GM21723 (cell line): ENCODE data around the gene SYNGR3.
"Not testable (repeated sequence)": the region's sequence is repeated elsewhere in the genome, so short reads cannot be mapped to it uniquely, and the experiment has no call there.

Source experiments
- ATAC-seq: cut with Tn5 transposase; IDR thresholded peaks from one replicate; pipeline ENCODE4 v1.9.1; 2021; ENCODE audit warnings: mild to moderate bottlenecking, moderate library complexity; ENCODE audit not compliant: unreplicated experiment

The SYNGR3 gene

GRCh38 chr16:2026461-2027023 lies 36.8 kb downstream of the SYNGR3 start, which contains the start of gene NHERF2:
TSS of gene NHERF2 (plus strand) at chr16:2026902. CDS start at chr16:2027006, 104 bp downstream.
- no peak for ATAC-seq

GRCh38 chr16:2027024-2028010 lies 37.5 kb downstream of the SYNGR3 start:
- ATAC-seq, result no peak

DNA sequence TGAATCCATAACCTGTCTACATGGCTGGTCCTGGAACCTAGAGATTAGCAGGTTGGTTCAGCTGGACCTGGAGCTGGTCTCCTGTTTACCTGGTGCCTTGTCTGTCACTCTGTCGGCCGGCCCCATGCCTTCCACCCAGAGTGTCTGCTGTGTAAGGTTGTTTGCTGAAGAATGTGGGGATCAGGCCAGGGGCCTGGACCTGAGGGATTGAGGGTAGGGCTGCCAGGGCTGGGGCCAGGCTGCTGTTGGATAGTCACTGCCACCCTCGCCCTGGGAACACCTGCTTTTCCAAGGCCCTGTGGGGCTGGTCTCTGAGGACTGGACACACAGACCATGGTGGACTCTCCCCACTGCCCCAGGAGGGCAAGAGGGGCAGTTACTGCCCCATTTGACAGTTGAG lies 38.4 kb downstream of the SYNGR3 start:
- no peak for ATAC-seq

DNA sequence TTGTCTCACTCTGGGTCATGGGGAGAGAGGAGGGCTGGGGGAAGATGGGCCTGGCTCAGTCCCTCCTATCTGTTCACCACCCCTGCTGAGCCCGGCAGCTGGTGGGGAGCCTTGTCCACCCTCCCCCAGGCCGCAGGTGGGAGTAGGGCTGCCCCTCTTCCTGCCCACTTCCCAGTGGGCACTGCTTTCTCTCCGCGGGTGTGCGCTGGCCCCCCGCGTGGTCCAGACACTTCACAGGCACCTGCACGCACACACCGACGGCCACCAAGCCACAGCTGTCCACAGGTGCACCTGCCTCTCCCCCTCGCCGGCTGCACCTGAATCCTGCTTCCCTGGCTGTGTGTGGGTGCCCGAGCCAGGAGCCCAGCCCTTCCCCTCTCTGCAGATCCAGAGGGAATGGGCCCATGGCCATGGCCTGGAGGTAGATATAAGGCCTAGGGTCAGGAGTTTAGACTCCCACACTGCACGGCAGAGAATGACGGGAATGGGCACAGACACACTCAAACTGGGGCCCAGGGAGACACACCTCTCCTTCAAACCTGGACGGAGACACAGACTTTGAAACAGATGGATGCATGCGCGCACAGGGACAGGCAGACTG lies 39.0 kb downstream of the SYNGR3 start:
- no peak for ATAC-seq

- no peak for ATAC-seq
Observed at GRCh38 chr16:2029350-2029749, 39.6 kb downstream of the SYNGR3 start.

DNA sequence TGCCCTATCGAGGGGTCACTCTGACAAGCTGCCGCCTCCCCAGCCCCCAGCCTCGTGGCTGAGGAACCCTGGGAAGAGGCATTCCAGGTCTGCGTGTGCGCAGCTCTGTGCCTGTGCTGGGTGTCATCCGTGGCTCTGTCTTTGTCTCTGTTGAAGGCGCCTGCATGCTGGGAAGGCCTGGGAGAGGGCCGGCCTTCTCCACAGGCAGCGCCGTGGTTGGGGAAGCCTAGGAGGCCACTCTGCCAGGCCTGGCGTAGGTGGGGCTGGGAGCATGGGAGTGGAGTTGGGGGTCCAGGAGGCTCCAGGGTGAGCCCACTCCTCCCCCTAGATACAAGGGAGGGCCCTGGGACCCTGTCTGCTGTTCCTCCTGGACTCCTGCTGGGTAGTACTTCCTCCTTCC lies 40.3 kb downstream of the SYNGR3 start:
- no peak for ATAC-seq

- no peak for ATAC-seq
Observed at GRCh38 chr16:2031081-2031577, 41.4 kb downstream of the SYNGR3 start.

GRCh38 chr16:2032285-2033056 lies 42.7 kb downstream of the SYNGR3 start:
- no peak for ATAC-seq

GRCh38 chr16:2033057-2033908 lies 43.5 kb downstream of the SYNGR3 start:
- ATAC-seq, result no peak

DNA sequence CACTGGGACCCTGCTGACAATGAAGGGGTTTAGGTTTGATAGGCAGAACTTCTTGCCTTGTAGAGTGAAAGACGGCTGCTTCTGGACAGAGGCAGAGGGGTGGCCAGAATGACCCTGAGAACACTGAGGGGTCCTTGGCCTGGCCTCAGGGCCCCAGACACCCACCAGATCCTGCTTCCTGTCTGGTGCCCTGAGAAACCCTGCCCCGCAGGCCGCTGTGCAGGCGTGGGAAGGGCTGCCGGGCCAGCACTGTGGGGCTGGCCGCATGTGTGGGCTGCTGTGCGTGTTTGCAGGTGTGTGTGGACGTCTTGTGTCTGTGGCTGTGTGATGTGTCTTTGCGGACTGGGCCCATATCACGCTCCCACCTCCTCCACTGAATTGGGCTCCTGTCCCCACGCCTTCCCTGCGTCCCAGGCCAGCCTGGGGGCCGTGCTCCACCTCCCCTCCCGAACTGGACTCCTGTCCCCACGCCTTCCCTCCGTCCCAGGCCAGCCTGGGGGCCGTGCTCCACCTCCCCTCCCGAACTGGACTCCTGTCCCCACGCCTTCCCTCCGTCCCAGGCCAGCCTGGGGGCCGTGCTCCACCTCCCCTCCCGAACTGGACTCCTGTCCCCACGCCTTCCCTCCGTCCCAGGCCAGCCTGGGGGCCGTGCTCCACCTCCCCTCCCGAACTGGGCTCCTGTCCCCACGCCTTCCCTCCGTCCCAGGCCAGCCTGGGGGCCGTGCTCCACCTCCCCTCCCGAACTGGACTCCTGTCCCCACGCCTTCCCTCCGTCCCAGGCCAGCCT lies 44.3 kb downstream of the SYNGR3 start:
- ATAC-seq, result not testable (repeated sequence)

DNA sequence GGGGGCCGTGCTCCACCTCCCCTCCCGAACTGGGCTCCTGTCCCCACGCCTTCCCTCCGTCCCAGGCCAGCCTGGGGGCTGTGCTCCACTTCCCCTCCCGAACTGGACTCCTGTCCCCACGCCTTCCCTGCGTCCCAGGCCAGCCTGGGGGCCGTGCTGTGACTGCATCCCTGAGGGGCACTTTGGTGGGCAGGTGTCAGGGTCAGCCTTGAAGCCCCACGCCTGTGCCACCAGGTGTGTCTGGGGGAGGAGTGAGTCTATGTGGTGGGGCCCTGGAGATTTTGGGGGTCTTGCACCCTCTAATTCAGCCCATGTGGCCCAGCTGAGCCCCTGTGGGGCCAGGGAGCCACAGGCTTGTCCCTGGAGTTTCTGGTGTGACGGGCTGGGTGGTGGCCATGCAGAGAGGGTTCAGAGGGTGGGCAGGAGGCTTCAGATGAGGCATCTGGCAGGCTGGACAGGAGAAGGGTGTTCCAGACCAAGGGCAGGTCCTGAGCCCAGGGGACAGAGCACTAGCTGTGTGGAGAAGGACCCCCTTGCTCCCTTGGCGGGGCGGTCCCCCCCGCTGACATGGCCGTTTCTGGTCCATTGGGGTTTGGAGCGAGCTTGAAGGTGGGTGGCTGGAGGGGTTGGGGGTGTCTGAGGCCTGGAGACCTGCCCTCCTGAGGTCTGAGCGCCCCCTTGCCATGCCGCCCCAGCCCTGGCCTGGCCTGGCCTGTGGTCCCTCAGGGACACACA lies 45.1 kb downstream of the SYNGR3 start:
- no peak for ATAC-seq

GRCh38 chr16:2035431-2036199 lies 45.8 kb downstream of the SYNGR3 start:
- no peak for ATAC-seq

DNA sequence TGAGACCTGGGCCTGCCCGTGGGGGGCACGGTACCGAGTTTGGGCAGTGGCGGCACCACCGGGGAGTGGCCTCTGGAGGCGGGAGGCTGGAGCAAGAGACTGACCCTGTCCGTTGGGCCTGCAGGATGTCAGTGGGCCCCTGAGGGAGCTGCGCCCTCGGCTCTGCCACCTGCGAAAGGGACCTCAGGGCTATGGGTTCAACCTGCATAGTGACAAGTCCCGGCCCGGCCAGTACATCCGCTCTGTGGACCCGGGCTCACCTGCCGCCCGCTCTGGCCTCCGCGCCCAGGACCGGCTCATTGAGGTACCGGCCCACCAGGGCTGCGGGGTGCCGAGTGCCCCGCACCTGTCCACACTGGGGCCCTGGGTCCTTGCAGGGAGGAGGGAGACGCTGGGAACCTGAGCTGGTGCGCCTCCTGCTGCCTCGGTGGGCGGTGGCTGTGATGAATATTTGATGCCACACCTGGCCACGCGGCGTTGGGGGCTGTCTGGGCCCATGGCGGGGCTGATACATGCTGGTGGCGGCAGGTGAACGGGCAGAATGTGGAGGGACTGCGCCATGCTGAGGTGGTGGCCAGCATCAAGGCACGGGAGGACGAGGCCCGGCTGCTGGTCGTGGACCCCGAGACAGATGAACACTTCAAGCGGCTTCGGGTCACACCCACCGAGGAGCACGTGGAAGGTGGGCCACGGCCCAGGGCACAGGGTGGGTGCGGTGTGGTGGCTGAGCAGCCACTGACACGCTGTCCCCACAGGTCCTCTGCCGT lies 46.6 kb downstream of the SYNGR3 start:
- ATAC-seq, result no peak

- ATAC-seq, result no peak
Observed at GRCh38 chr16:2037115-2037514, 47.3 kb downstream of the SYNGR3 start.

- no peak for ATAC-seq
Observed at GRCh38 chr16:2037647-2038381, 48.0 kb downstream of the SYNGR3 start.
